GM12878 (cell line): ENCODE measurements around the gene GABRB2. TPM values are rescaled to one million over a fixed set of nuclear protein-coding genes. Genes with fewer than 3 reads are reported as not detected.

Experiments
- E2F4 ChIP-seq: IDR thresholded peaks from 2 replicates; pipeline ENCODE4 v1.6.1; 2012; ENCODE audit warnings: low read depth, low read length, improper control_type of control experiment
- ETV6 ChIP-seq, 2 experiments: fragments of 450-650 bp in 1 of 2; IDR thresholded peaks in 1 of 2; conservative IDR thresholded peaks in 1 of 2; 2 replicates each; pipeline ENCODE4 v1.6.1; 2014; ENCODE audit warnings: antibody characterized with exemption in 1 of 2, borderline replicate concordance in 1 of 2, low read depth in 1 of 2, mild to moderate bottlenecking in 1 of 2, moderate library complexity in 1 of 2
- EZH2 ChIP-seq: IDR thresholded peaks from 2 replicates; pipeline ENCODE4 v1.6.1; 2012; ENCODE audit warnings: low read depth, mild to moderate bottlenecking, control low read depth, inconsistent platforms, low read length, borderline replicate concordance; ENCODE audit not compliant: control insufficient read depth
- KAT2A ChIP-seq: conservative IDR thresholded peaks from 2 replicates; pipeline ENCODE4 v1.6.1; 2011; ENCODE audit warnings: low read depth, low read length; ENCODE audit not compliant: control insufficient read depth
- MYB ChIP-seq: fragments of 150-350 bp; IDR thresholded peaks from 2 replicates; pipeline ENCODE4 v1.6.1; 2014; ENCODE audit warnings: mild to moderate bottlenecking, low read depth, low read length, borderline replicate concordance
- NBN ChIP-seq: fragments of 450-650 bp; IDR thresholded peaks from 2 replicates; pipeline ENCODE4 v1.6.1; 2016
- RAD21 ChIP-seq: IDR thresholded peaks from 2 replicates; pipeline ENCODE4 v1.6.1; 2011; ENCODE audit warnings: mild to moderate bottlenecking, low read depth, low read length, moderate library complexity; ENCODE audit not compliant: insufficient read depth
- RELB ChIP-seq: fragments of 450-650 bp; IDR thresholded peaks from 2 replicates; pipeline ENCODE4 v1.6.1; 2017; ENCODE audit warnings: low read depth, mild to moderate bottlenecking, moderate library complexity
- REST ChIP-seq: IDR thresholded peaks from 2 replicates; pipeline ENCODE4 v1.6.1; 2012; ENCODE audit warnings: mild to moderate bottlenecking, low read depth, low read length
- SREBF1 ChIP-seq: IDR thresholded peaks from 2 replicates; pipeline ENCODE4 v1.6.1; 2012; ENCODE audit warnings: mild to moderate bottlenecking, low read length
- TBL1XR1 ChIP-seq: IDR thresholded peaks from 2 replicates; pipeline ENCODE4 v1.6.1; 2012; ENCODE audit warnings: low read depth, low read length, improper control_type of control experiment
- TCF12 ChIP-seq: IDR thresholded peaks from 2 replicates; pipeline ENCODE4 v1.6.1; 2011; ENCODE audit warnings: low read depth, mild to moderate bottlenecking, low read length
- USF2 ChIP-seq: IDR thresholded peaks from 2 replicates; pipeline ENCODE4 v1.6.1; 2011; ENCODE audit warnings: low read depth, low read length, improper control_type of control experiment, borderline replicate concordance
- ZNF24 ChIP-seq: fragments of 450-650 bp; IDR thresholded peaks from 2 replicates; pipeline ENCODE4 v1.6.1; 2017; ENCODE audit warnings: antibody characterized with exemption, mild to moderate bottlenecking
- ZNF592 ChIP-seq: fragments of 450-650 bp; IDR thresholded peaks from 2 replicates; pipeline ENCODE4 v1.6.1; 2017; ENCODE audit warnings: mild to moderate bottlenecking, moderate library complexity
- polyA plus RNA-seq, 11 experiments: library from polyadenylated mRNA; depleted of rRNA in 4 of 11; unstranded in 6 of 11; stranded (reverse) in 5 of 11; fragments of >200 nt; fragmentation: Nextera tagmentation in 4 of 11; fragmentation: Illumina TruSeq in 1 of 11; extraction: Ambion mirVana in 4 of 11; extraction: Trizol in 1 of 11; gene quantifications; 1 replicate in 1 of 11; 2 replicates in 10 of 11; pipeline versions ENCODE4 v1.2.1 to v1.2.3, GENCODE V29; 2011 to 2016; ENCODE audit warnings: inconsistent platforms in 2 of 11, missing spikeins in 2 of 11, low read depth in 1 of 11
- total RNA-seq, 4 experiments: library from RNA; depleted of rRNA in 3 of 4; stranded (reverse); fragments of >200 nt in 3 of 4; fragmentation: Illumina TruSeq in 1 of 4; extraction: Trizol in 1 of 4; gene quantifications; 2 replicates each; pipeline versions ENCODE4 v1.2.1 to v1.2.3, GENCODE V29; 2013 to 2021

Gene GABRB2
- total and polyA plus RNA-seq, 10 of the 15 experiments (the other 5 are each of a cell fraction or from before 2014, with no cell fraction given): 0.12 to 0.85 (median 0.43) TPM

GRCh38 chr5:161546470-161547301 lies at the start of gene GABRB2 (continued):
- TF ChIP-seq REST: no peak
- TF ChIP-seq USF2: no peak
- no peak for TF ChIP-seq ETV6 (conservative IDR thresholded peaks at IDR 0.05 in 1 of 2, IDR thresholded peaks at IDR 0.05 in 1 of 2; ENCODE audit: borderline replicate concordance in 1 of 2, low read depth in 1 of 2)
- no peak for TF ChIP-seq EZH2
- TF ChIP-seq ZNF592: no peak
- no peak for TF ChIP-seq TCF12
- TF ChIP-seq TBL1XR1: no peak
- TF ChIP-seq MYB: no peak
- TF ChIP-seq ZNF24: no peak
- TF ChIP-seq SREBF1: no peak
- TF ChIP-seq RAD21: no peak
- 0 out of 2 replicates have a peak, but pooled peaks have one; percentile 21 for TF ChIP-seq RELB
- 0 out of 2 replicates have a peak, but pooled peaks have one; percentile 15 for TF ChIP-seq NBN
- no peak for TF ChIP-seq KAT2A
- no peak for TF ChIP-seq E2F4
